Measurements from ENCODE around the gene SLC38A2. TPM values are rescaled to one million over a fixed set of nuclear protein-coding genes. Genes with fewer than 3 reads are reported as not detected.

The SLC38A2 gene
- total RNA-seq, 2 donors from 2014 or later = 98.5 to 158 TPM

- Histone ChIP-seq H3K9me3 (no peaks in the 10 kb centered on the region), H3K36me3 (no peaks in the 10 kb centered on the region), H3K27me3 (no peaks in the 10 kb centered on the region), H3K27ac (peak overlapping the region; percentile 19), H3K4me1 (peaks cover 13% of the 10 kb centered on the region), H3K4me3 (no peak overlapping the region), H3K9ac (ENCODE audit: low read depth in 2 of 2, low read length in 2 of 2) (no peak overlapping the region)
- no peak for TF ChIP-seq CTCF (IDR thresholded peaks at IDR 0.05)
- DNase-seq = no peak
- intact Hi-C loops (cut with DNase I) = no loop called here
Observed at GRCh38 chr12:46387670-46388069, 15.1 kb upstream of the SLC38A2 start.

DNA sequence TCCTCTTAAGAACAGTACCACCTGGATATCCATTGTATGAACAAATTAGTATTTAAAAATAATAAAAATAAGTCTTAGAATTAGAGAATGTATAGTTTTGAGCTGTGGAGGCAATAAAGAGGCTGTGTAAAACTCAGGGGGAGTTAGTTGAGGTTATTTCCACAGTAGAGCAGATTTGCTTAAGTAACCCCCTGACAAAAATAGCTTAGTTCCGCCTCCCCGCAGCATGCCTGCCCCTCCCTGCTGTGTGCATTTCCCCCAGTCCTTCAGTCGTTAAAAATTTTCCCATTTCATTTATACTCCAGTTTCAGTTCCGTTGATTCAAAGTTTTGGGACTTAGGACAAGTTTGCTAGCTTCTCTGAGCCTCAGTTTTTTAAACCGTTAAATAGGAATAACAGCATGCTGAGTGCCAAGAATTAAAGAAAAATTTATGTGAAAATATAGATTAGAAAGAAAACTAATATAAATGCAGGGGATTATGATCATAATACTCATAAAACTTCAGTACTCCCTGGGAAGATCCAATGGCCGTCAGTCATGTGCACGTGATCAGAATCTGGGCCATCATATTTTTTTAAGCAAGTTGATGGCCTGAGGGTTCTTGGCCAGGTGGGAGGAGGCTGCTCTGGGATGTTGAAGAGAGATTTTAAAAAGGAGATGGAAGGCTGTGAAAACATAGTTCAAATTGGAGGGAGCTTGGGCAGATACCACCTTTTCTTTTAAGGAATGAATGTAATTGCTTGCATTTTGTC is 14.5 kb upstream of the SLC38A2 start:
- H3K4me1 ChIP-seq = peaks cover 17% of the 10 kb centered on the region
- TF ChIP-seq CTCF (IDR thresholded peaks at IDR 0.05) = no peak
- H3K27ac ChIP-seq = peak overlapping the region; percentile 41
- intact Hi-C loops (cut with DNase I) = no loop called here
- no peaks in the 10 kb centered on the region for H3K27me3 ChIP-seq
- H3K9ac ChIP-seq (ENCODE audit: low read depth in 2 of 2, low read length in 2 of 2) = no peak overlapping the region
- no peak for DNase-seq
- H3K4me3 ChIP-seq = no peak overlapping the region
- no peaks in the 10 kb centered on the region for H3K36me3 ChIP-seq
- H3K9me3 ChIP-seq = no peaks in the 10 kb centered on the region

- intact Hi-C loops (cut with DNase I) = no loop called here
- peaks cover 18% of the 10 kb centered on the region for H3K4me1 ChIP-seq
- H3K27ac ChIP-seq = peak overlapping the region; percentile 41
- no peak for TF ChIP-seq CTCF (IDR thresholded peaks at IDR 0.05)
- no peaks in the 10 kb centered on the region for H3K27me3 ChIP-seq
- H3K4me3 ChIP-seq = no peak overlapping the region
- H3K36me3 ChIP-seq = no peaks in the 10 kb centered on the region
- H3K9ac ChIP-seq (ENCODE audit: low read depth in 2 of 2, low read length in 2 of 2) = peak overlapping the region in 1 of 2 donors; percentile 19
- no peak for DNase-seq
- H3K9me3 ChIP-seq = no peaks in the 10 kb centered on the region
Observed at GRCh38 chr12:46386360-46386867, 13.8 kb upstream of the SLC38A2 start.

DNA sequence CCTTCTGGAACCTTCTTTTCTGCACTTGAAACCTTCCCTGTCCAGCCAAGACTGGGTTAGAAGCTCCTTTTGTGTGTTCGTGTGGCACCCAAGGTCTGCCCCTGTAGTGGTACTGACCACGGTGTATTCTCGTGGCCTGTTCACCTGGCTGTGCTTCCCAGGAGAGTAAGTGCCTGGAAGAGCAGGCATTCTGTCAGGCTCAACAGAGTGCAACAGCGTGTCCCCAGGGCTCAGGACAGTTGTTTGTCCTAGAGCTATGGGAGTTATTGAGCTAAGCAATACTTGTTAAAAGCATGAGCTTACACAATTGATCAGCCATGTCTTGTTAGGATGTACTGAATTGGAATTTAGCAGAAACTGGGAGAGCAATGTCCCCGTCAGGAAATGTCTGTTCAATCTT is 12.9 kb upstream of the SLC38A2 start:
- Histone ChIP-seq H3K4me1 (peaks cover 18% of the 10 kb centered on the region), H3K4me3 (no peak overlapping the region), H3K9me3 (no peaks in the 10 kb centered on the region), H3K36me3 (no peaks in the 10 kb centered on the region), H3K9ac (ENCODE audit: low read depth in 2 of 2, low read length in 2 of 2) (peak overlapping the region in 1 of 2 donors; percentile 40), H3K27ac (peak overlapping the region; percentile 99), H3K27me3 (no peaks in the 10 kb centered on the region)
- intact Hi-C loops (cut with DNase I) = no loop called here
- no peak for TF ChIP-seq CTCF (IDR thresholded peaks at IDR 0.05)
- DNase-seq = no peak

DNA sequence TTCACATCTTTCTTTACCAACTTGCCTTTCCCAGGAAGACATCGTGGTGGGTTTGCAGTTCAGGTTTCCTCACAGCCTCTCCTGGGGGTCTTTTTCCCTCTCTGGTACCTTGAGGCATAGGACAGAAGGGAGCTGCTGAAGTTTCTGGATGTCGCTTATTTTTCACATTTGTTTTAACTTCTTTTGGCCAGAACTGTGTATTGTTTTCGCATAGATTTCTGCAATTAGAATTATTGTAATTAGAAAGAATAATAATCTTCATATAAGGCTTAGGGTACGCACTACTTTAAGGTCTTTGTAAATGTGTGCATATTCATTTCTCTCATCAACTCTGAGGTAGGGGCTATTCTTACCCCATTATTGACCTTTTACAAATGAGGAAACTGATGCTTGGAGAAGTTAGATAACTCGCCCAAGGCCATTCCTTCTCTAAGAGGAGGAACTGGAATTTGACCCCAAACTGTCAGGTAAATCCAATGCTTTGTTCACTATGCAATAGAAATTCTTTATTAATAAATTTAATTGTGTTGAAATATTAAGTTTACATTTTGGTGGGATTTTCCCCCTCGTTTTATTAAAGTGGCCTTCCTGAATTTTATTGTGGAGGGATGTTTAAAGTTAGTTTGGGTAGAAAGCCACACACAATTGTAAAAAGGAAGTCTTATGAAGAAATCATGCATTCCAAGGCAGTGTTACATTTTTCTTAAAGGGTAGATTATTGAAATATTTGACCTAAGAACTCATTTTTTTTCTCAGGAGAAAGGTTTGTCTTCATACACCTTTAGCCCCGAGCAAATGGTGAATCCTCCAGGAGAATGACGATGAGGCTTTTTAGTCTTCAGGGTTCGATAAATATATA is 12.1 kb upstream of the SLC38A2 start:
- intact Hi-C loops (cut with DNase I) = no loop called here
- H3K27ac ChIP-seq = peak overlapping the region; percentile 99
- no peak for DNase-seq

More for the DNA sequence above, 12.1 kb upstream of the SLC38A2 start:
- no peak for TF ChIP-seq CTCF (IDR thresholded peaks at IDR 0.05)
- Histone ChIP-seq H3K9ac (ENCODE audit: low read depth in 2 of 2, low read length in 2 of 2) (peak overlapping the region; percentile 83 to 96), H3K4me1 (peaks cover 13% of the 10 kb centered on the region), H3K4me3 (peak overlapping the region; percentile 71), H3K36me3 (no peaks in the 10 kb centered on the region), H3K9me3 (no peaks in the 10 kb centered on the region), H3K27me3 (no peaks in the 10 kb centered on the region)

Data from colonic mucosa (tissue), 4 donors.